WTC11 (cell line): Measurements from ENCODE around the gene PEX10. TPM values are rescaled to one million over a fixed set of nuclear protein-coding genes. Genes with fewer than 3 reads are reported as not detected.

Experiments
- ATAC-seq: fragments of 200-7000 bp; cut with Tn5 transposase; 2 replicates; pipeline ENCODE4 v1.10.0; 2021; ENCODE audit warnings: mild to moderate bottlenecking, moderate library complexity
- CTCF ChIA-PET: fragments of 300-600 bp; sonication (Branson Sonifier 250); formaldehyde crosslinking; loops from one replicate; lab custom pipeline; 2021; ENCODE audit warnings: antibody characterized with exemption; lab: Charles Lee
- POLR2A ChIA-PET: fragments of 350-600 bp; sonication (Branson Sonifier 250); formaldehyde crosslinking; loops from one replicate; lab custom pipeline; 2021; ENCODE audit warnings: antibody characterized with exemption; lab: Charles Lee
- DNase-seq: peaks from one replicate; pipeline ENCODE4 v3.0.0; 2021; ENCODE audit warnings: low spot score
- H3K27ac Mint-ChIP-seq: 2 replicates; pipeline ENCODE4 v1.8.0; 2021; ENCODE audit warnings: mixed read lengths
- H3K27me3 Mint-ChIP-seq: 2 replicates; pipeline ENCODE4 v1.8.0; 2021; ENCODE audit warnings: low read depth, mild to moderate bottlenecking, moderate library complexity, mixed read lengths
- H3K36me3 Mint-ChIP-seq: 2 replicates; pipeline ENCODE4 v1.8.0; 2021; ENCODE audit warnings: mixed read lengths
- H3K4me1 Mint-ChIP-seq: 2 replicates; pipeline ENCODE4 v1.8.0; 2022; ENCODE audit warnings: mixed read lengths
- H3K4me3 Mint-ChIP-seq: 2 replicates; pipeline ENCODE4 v1.8.0; 2021; ENCODE audit warnings: mild to moderate bottlenecking, moderate library complexity, mixed read lengths
- H3K9me3 Mint-ChIP-seq: 2 replicates; pipeline ENCODE4 v1.8.0; 2021; ENCODE audit warnings: mixed read lengths
- AR ChIP-seq: fragments of 250-450 bp; sonication (Bioruptor Pico); IDR thresholded peaks from 2 replicates; pipeline ENCODE4 v1.9.0; 2021; ENCODE audit warnings: mild to moderate bottlenecking
- CREB1 ChIP-seq: sonication (generic); formaldehyde crosslinking; IDR thresholded peaks from 2 replicates; pipeline ENCODE4 v1.8.0; 2023; ENCODE audit warnings: mild to moderate bottlenecking, missing genetic modification reagents
- CREM ChIP-seq: sonication (generic); formaldehyde crosslinking; IDR thresholded peaks from 2 replicates; pipeline ENCODE4 v1.8.1; 2022; ENCODE audit warnings: mild to moderate bottlenecking, missing genetic modification reagents, moderate library complexity
- ELF4 ChIP-seq: sonication (generic); formaldehyde crosslinking; IDR thresholded peaks from 2 replicates; pipeline ENCODE4 v1.8.1; 2022; ENCODE audit warnings: low read depth, mild to moderate bottlenecking, moderate library complexity, missing genetic modification reagents
- ERG ChIP-seq: fragments of 250-450 bp; sonication (Bioruptor Pico); IDR thresholded peaks from 2 replicates; pipeline ENCODE4 v1.8.0; 2021; ENCODE audit warnings: mild to moderate bottlenecking
- NR3C1 ChIP-seq: sonication (generic); formaldehyde crosslinking; conservative IDR thresholded peaks from 2 replicates; pipeline ENCODE4 v1.8.1; 2023; ENCODE audit warnings: low read depth, mild to moderate bottlenecking, missing genetic modification reagents
- TEAD1 ChIP-seq: sonication (generic); formaldehyde crosslinking; IDR thresholded peaks from 2 replicates; pipeline ENCODE4 v1.8.0; 2022; ENCODE audit warnings: mild to moderate bottlenecking, missing genetic modification reagents
- ZNF425 ChIP-seq: fragments of 250-450 bp; sonication (Bioruptor Pico); conservative IDR thresholded peaks from 2 replicates; pipeline ENCODE4 v1.9.0; 2021; ENCODE audit warnings: mild to moderate bottlenecking
- ZNF512 ChIP-seq: sonication (generic); formaldehyde crosslinking; IDR thresholded peaks from 2 replicates; pipeline ENCODE4 v1.8.1; 2022; ENCODE audit warnings: missing genetic modification reagents, borderline replicate concordance
- total RNA-seq: library from RNA; stranded (reverse); gene quantifications from 3 replicates; pipeline ENCODE4 v1.2.3, GENCODE V29; 2021
- TF ChIP-seq, protein P1 (sequence below): sonication (generic); formaldehyde crosslinking; conservative IDR thresholded peaks from 2 replicates; pipeline ENCODE4 v1.8.1; 2023; ENCODE audit warnings: mild to moderate bottlenecking, low read depth, missing genetic modification reagents, moderate library complexity
- TF ChIP-seq, protein P2 (sequence below): fragments of 250-450 bp; sonication (Bioruptor Pico); IDR thresholded peaks from 2 replicates; pipeline ENCODE4 v1.9.0; 2021; ENCODE audit warnings: mild to moderate bottlenecking, borderline replicate concordance
- TF ChIP-seq, protein P3 (sequence below): sonication (generic); formaldehyde crosslinking; IDR thresholded peaks from 2 replicates; pipeline ENCODE4 v1.8.1; 2023; ENCODE audit warnings: mild to moderate bottlenecking, missing genetic modification reagents

The PEX10 gene
- total RNA-seq, 1 experiment from 2014 or later = 29.3 TPM

GRCh38 chr1:2408859-2409276 is 3.5 kb downstream of the PEX10 start:
- ATAC-seq (no peak), DNase-seq (no peak)
- H3K27me3 Mint-ChIP-seq = no peaks in the 10 kb centered on the region
- H3K9me3 Mint-ChIP-seq = no peaks in the 10 kb centered on the region
- ChIA-PET CTCF (no interaction called here), POLR2A (no interaction called here)
- no peak overlapping the region for H3K4me3 Mint-ChIP-seq
- no peak overlapping the region for H3K27ac Mint-ChIP-seq
- peaks cover 2% of the 10 kb centered on the region for H3K4me1 Mint-ChIP-seq
- TF ChIP-seq ERG (CRISPR knock-in tag) = no peak
- TF ChIP-seq ZNF425 = no peak
- no peak for TF ChIP-seq CREM (CRISPR knock-in tag)
- TF ChIP-seq CREB1 = no peak
- TF ChIP-seq ZNF512 (CRISPR knock-in tag) = no peak
- TF ChIP-seq ELF4 (CRISPR knock-in tag) = no peak
- TF ChIP-seq, protein P1, sequence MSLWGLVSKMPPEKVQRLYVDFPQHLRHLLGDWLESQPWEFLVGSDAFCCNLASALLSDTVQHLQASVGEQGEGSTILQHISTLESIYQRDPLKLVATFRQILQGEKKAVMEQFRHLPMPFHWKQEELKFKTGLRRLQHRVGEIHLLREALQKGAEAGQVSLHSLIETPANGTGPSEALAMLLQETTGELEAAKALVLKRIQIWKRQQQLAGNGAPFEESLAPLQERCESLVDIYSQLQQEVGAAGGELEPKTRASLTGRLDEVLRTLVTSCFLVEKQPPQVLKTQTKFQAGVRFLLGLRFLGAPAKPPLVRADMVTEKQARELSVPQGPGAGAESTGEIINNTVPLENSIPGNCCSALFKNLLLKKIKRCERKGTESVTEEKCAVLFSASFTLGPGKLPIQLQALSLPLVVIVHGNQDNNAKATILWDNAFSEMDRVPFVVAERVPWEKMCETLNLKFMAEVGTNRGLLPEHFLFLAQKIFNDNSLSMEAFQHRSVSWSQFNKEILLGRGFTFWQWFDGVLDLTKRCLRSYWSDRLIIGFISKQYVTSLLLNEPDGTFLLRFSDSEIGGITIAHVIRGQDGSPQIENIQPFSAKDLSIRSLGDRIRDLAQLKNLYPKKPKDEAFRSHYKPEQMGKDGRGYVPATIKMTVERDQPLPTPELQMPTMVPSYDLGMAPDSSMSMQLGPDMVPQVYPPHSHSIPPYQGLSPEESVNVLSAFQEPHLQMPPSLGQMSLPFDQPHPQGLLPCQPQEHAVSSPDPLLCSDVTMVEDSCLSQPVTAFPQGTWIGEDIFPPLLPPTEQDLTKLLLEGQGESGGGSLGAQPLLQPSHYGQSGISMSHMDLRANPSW (CRISPR knock-in tag) = no peak
- TF ChIP-seq, protein P2, sequence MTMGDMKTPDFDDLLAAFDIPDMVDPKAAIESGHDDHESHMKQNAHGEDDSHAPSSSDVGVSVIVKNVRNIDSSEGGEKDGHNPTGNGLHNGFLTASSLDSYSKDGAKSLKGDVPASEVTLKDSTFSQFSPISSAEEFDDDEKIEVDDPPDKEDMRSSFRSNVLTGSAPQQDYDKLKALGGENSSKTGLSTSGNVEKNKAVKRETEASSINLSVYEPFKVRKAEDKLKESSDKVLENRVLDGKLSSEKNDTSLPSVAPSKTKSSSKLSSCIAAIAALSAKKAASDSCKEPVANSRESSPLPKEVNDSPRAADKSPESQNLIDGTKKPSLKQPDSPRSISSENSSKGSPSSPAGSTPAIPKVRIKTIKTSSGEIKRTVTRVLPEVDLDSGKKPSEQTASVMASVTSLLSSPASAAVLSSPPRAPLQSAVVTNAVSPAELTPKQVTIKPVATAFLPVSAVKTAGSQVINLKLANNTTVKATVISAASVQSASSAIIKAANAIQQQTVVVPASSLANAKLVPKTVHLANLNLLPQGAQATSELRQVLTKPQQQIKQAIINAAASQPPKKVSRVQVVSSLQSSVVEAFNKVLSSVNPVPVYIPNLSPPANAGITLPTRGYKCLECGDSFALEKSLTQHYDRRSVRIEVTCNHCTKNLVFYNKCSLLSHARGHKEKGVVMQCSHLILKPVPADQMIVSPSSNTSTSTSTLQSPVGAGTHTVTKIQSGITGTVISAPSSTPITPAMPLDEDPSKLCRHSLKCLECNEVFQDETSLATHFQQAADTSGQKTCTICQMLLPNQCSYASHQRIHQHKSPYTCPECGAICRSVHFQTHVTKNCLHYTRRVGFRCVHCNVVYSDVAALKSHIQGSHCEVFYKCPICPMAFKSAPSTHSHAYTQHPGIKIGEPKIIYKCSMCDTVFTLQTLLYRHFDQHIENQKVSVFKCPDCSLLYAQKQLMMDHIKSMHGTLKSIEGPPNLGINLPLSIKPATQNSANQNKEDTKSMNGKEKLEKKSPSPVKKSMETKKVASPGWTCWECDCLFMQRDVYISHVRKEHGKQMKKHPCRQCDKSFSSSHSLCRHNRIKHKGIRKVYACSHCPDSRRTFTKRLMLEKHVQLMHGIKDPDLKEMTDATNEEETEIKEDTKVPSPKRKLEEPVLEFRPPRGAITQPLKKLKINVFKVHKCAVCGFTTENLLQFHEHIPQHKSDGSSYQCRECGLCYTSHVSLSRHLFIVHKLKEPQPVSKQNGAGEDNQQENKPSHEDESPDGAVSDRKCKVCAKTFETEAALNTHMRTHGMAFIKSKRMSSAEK (CRISPR knock-in tag) = no peak
- TF ChIP-seq, protein P3, sequence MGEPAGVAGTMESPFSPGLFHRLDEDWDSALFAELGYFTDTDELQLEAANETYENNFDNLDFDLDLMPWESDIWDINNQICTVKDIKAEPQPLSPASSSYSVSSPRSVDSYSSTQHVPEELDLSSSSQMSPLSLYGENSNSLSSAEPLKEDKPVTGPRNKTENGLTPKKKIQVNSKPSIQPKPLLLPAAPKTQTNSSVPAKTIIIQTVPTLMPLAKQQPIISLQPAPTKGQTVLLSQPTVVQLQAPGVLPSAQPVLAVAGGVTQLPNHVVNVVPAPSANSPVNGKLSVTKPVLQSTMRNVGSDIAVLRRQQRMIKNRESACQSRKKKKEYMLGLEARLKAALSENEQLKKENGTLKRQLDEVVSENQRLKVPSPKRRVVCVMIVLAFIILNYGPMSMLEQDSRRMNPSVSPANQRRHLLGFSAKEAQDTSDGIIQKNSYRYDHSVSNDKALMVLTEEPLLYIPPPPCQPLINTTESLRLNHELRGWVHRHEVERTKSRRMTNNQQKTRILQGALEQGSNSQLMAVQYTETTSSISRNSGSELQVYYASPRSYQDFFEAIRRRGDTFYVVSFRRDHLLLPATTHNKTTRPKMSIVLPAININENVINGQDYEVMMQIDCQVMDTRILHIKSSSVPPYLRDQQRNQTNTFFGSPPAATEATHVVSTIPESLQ (CRISPR knock-in tag) = no peak
- peaks cover 16% of the 10 kb centered on the region; the same call in 1 of the 2 replicates for H3K36me3 Mint-ChIP-seq

GRCh38 chr1:2408456-2408855 is 3.9 kb downstream of the PEX10 start:
- no peaks in the 10 kb centered on the region for H3K27me3 Mint-ChIP-seq
- H3K4me3 Mint-ChIP-seq = no peak overlapping the region
- no peaks in the 10 kb centered on the region for H3K9me3 Mint-ChIP-seq
- H3K27ac Mint-ChIP-seq = no peak overlapping the region
- no peak for ATAC-seq
- ChIA-PET CTCF (no interaction called here), POLR2A (no interaction called here)
- DNase-seq = no peak
- peaks cover 18% of the 10 kb centered on the region; the same call in 1 of the 2 replicates for H3K36me3 Mint-ChIP-seq
- H3K4me1 Mint-ChIP-seq = no peaks in the 10 kb centered on the region
- TF ChIP-seq NR3C1 (no peak), AR (CRISPR knock-in tag) (no peak), TEAD1 (CRISPR knock-in tag) (no peak), ERG (CRISPR knock-in tag) (no peak)
